ENCODE data around the gene KAZALD1.

Gene KAZALD1

GRCh38 chr10:101061624-101062231, at the start of gene KAZALD1:
KAZALD1 (plus strand) TSS chr10:101061989; CDS start chr10:101062593, 604 bp downstream.
- DNase-seq = no peak
- in situ Hi-C loops (cut with MboI; ENCODE audit: low pct_unique_long_range_greater_than_20kb, low sequenced_read_pairs) = no loop called here

- DNase-seq = peak; percentile 93
- in situ Hi-C loops (cut with MboI; ENCODE audit: low pct_unique_long_range_greater_than_20kb, low sequenced_read_pairs) = no loop called here
These were observed 49.0 kb upstream of the KAZALD1 start for GRCh38 chr10:101012525-101013364.

- DNase-seq = no peak
- in situ Hi-C loops (cut with MboI; ENCODE audit: low pct_unique_long_range_greater_than_20kb, low sequenced_read_pairs) = no loop called here
These were observed 48.4 kb upstream of the KAZALD1 start for GRCh38 chr10:101013365-101013825.

GRCh38 chr10:101014230-101014884, 47.4 kb upstream of the KAZALD1 start:
- peak; percentile 86 for DNase-seq
- in situ Hi-C loops (cut with MboI; ENCODE audit: low pct_unique_long_range_greater_than_20kb, low sequenced_read_pairs) = no loop called here

GRCh38 chr10:101014966-101015581, 46.7 kb upstream of the KAZALD1 start:
- in situ Hi-C loops (cut with MboI; ENCODE audit: low pct_unique_long_range_greater_than_20kb, low sequenced_read_pairs) = no loop called here
- no peak for DNase-seq

- in situ Hi-C loops (cut with MboI; ENCODE audit: low pct_unique_long_range_greater_than_20kb, low sequenced_read_pairs) = no loop called here
- no peak for DNase-seq
These were observed 46.2 kb upstream of the KAZALD1 start for GRCh38 chr10:101015582-101015973.

- in situ Hi-C loops (cut with MboI; ENCODE audit: low pct_unique_long_range_greater_than_20kb, low sequenced_read_pairs) = no loop called here
- DNase-seq = no peak
These were observed 45.0 kb upstream of the KAZALD1 start for GRCh38 chr10:101016814-101017213.

- DNase-seq = no peak
- in situ Hi-C loops (cut with MboI; ENCODE audit: low pct_unique_long_range_greater_than_20kb, low sequenced_read_pairs) = no loop called here
These were observed 43.6 kb upstream of the KAZALD1 start for GRCh38 chr10:101018118-101018599.

- peak; percentile 90 for DNase-seq
- in situ Hi-C loops (cut with MboI; ENCODE audit: low pct_unique_long_range_greater_than_20kb, low sequenced_read_pairs) = no loop called here
These were observed 43.0 kb upstream of the KAZALD1 start for GRCh38 chr10:101018600-101019439.

- in situ Hi-C loops (cut with MboI; ENCODE audit: low pct_unique_long_range_greater_than_20kb, low sequenced_read_pairs) = no loop called here
- no peak for DNase-seq
These were observed 42.4 kb upstream of the KAZALD1 start for GRCh38 chr10:101019440-101019703.

GRCh38 chr10:101020427-101021075, 41.2 kb upstream of the KAZALD1 start:
- no peak for DNase-seq
- in situ Hi-C loops (cut with MboI; ENCODE audit: low pct_unique_long_range_greater_than_20kb, low sequenced_read_pairs) = no loop called here

- in situ Hi-C loops (cut with MboI; ENCODE audit: low pct_unique_long_range_greater_than_20kb, low sequenced_read_pairs) = no loop called here
- DNase-seq = no peak
These were observed 40.5 kb upstream of the KAZALD1 start for GRCh38 chr10:101021239-101021638.

GRCh38 chr10:101021692-101022251, 40.0 kb upstream of the KAZALD1 start:
- in situ Hi-C loops (cut with MboI; ENCODE audit: low pct_unique_long_range_greater_than_20kb, low sequenced_read_pairs) = no loop called here

GRCh38 chr10:101022967-101023705, 38.7 kb upstream of the KAZALD1 start:
- DNase-seq = no peak
- in situ Hi-C loops (cut with MboI; ENCODE audit: low pct_unique_long_range_greater_than_20kb, low sequenced_read_pairs) = no loop called here

More at GRCh38 chr10:101021692-101022251, 40.0 kb upstream of the KAZALD1 start:
- no peak for DNase-seq

- in situ Hi-C loops (cut with MboI; ENCODE audit: low pct_unique_long_range_greater_than_20kb, low sequenced_read_pairs) = no loop called here
- DNase-seq = no peak
These were observed 34.6 kb upstream of the KAZALD1 start for GRCh38 chr10:101027106-101027720.

- in situ Hi-C loops (cut with MboI; ENCODE audit: low pct_unique_long_range_greater_than_20kb, low sequenced_read_pairs) = no loop called here
These were observed 33.1 kb upstream of the KAZALD1 start for GRCh38 chr10:101028446-101029337.

More at GRCh38 chr10:101028446-101029337, 33.1 kb upstream of the KAZALD1 start:
- peak; percentile 68 for DNase-seq

Measured in KBM-7 (cell line).